HG02763 (cell line): Measurements from ENCODE around the gene MBD5.

ENCODE experiments used
- ATAC-seq: cut with Tn5 transposase; IDR thresholded peaks from one replicate; pipeline ENCODE4 v1.9.1; 2021; ENCODE audit warnings: mild to moderate bottlenecking, moderate library complexity; ENCODE audit not compliant: unreplicated experiment

The MBD5 gene

DNA sequence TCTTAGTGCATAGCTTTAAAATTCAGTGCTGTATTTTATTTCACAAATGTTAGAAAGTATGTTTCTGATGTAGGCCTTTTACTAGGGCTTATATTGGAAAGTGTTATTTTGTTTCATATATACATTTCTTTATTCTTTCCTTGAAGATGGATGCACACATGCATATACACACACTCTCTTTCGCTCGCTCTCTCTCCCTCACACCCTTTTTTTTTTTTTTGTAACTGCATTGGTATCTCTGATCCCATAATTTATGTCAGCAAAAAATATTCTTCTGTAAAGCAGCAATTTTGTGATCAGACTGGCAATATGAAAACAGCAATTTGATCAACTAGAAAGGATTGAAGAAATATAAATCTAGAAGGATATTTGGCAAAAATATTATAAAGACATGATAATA lies 2.0 kb downstream of the MBD5 start:
- ATAC-seq = no peak

DNA sequence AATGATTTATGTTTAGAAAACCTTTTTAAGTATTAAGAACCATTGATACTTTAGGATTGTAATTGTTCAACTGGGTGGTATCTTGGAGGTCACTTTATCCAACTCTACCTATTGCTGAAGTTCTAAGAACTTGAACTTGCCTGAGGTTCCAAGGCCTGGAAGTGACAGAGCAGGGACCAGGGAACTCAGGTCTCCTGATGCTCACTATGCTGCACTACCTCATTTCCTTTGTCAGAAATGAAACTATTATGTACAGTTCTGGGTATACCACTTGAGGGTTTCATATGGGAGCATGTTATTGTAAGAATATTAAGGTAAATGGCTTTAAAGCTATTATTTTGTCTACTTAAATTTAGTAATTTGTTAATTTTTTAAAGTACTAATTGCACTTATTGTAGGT lies 3.0 kb downstream of the MBD5 start:
- ATAC-seq = peak; percentile 30

DNA sequence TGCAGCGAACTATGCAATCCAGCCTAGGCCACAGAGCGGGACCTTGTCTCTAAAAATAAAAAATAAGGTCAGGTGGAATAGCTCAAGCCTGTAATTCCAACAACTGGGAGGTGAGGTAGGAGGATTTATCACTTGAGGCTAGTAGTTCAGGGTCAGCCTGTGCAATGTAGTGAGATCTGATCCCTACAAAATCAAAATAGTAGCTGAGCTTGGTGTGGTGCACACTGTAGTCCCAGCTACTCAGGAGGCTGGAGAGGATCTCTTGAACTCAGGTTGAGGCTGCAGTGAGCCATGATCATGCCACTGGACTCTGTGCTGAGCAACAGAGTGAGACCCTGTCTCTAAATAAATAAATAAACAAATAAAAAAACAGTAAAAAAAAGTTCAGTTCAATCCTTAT lies 5.7 kb downstream of the MBD5 start:
- no peak for ATAC-seq

DNA sequence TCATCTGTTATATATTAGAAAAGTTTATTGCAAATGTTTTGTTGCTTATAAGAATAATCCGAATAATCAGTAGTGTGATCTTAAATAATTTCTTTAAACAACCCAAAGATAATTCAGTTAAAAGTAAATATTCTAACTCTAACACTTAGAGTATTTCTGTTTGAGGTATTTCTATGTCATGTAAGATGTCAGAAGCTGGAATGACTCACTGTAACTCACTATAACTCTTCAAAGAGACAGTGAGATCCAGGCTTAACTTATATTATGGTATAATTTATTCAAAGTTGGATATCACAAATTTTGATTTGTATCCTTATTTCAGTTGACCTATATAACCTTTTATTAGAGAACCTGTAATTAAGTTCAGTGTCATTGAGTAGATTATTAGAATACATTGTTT lies 6.9 kb downstream of the MBD5 start:
- ATAC-seq = no peak

DNA sequence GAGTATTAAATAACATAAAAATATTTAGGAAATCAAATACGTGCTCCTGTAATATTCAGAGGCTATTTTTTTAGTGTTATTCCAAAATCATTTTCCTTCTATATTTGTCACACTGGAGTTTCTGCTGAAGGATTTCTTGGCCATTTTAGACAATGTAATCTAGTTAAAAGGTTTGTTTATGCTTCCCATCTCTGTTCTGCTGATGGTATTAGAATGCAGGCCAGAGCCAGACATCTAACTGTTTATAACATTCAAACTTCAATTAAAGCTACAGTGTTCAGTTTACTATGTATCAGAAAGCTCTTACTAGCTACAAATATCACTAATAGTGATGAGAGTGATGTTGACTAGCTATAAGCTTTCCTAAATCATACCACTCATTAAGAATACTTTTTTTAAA lies 7.9 kb downstream of the MBD5 start:
- ATAC-seq = no peak

DNA sequence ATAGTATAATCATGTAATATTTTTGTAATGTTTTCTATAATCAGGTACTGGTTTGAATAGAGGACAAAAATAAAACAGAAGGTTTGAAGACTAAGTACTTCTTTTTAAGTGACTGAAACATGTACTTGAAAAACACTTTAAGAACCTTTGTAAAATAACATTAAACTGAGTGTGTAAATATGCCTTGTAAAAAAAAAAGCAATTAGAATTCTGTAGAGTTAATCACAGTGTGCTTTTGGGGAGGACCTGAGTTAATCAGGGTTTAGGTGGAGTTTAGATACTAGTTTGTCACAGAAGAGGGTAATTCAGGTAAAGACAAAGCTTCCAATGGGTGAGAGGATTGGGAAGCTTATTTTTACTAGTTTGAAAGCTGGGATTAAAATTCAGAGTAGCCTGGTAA lies 10.3 kb downstream of the MBD5 start:
- no peak for ATAC-seq

DNA sequence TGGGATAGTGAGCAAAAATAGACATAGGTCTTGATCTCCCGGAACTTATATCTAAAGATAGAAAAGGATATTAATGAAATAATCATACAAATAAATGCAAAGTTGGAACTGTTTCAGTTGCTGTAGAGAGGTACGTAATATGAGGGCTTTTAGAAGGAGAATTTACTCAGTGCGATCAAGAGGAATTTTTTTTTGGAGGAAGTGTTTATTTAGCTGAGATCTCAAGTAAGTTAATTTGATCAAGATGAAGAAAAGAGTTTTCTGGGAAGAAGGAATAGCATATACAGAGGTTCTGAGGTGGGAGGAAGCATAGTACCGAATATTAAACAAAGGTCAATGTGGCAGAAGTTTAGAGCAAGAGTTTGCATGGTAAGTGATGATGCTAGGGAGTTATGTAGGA lies 11.3 kb downstream of the MBD5 start:
- no peak for ATAC-seq

DNA sequence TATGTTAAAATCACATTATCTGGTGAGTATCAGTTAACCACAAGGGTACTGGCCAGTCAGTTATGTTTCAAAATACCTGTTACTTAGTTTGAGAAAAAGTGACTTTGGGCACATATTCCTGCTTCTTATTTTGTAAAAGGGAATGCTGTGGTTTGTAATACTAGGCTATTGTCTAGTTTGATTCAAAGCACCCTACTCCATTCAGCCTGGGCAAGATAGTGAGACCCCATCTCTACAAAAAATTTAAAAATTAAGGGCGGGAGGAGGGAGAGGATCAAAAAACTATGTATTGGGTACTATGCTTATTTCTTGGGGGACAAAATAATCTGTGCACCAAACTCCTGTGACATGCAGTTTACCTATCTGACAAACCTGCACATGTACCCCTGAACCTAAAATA lies 18.9 kb downstream of the MBD5 start:
- ATAC-seq = no peak

DNA sequence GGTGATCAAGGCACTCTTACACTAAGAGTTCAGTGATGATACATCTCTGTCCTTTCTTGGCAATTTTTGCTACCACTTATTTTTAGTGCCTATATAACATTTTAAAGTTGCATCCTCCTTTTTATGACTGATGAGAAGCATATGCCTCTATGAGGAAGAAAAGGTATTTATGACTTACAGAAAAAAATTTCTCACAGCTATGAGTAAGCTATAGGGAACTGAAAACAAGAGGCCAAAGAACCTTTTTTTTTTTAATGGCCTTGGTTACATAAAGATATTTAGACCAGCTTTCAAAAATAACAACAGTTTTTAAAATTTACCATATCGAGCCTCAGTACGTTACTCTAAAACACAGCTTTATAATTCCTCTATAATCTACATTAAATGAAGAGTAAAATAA lies 21.3 kb downstream of the MBD5 start:
- ATAC-seq = peak; percentile 80

DNA sequence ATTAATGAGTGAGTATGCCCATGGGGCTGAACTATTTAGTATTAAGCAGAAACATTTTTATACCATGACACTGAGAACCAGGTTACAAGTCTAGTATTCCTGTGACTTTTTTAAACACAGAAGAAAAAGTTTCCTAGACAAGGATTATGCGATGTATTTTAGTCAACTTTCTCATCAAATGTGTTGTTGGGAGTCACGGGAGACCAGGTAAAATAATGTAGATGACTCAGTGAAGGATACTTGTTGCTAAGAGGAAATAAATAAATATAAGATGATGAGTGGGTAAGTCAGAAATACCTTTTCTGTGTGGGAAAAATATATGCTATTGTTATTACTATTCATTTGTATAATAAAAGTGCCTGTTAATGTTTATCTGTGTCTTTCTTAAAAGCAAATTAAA lies 23.4 kb downstream of the MBD5 start:
- ATAC-seq = no peak

DNA sequence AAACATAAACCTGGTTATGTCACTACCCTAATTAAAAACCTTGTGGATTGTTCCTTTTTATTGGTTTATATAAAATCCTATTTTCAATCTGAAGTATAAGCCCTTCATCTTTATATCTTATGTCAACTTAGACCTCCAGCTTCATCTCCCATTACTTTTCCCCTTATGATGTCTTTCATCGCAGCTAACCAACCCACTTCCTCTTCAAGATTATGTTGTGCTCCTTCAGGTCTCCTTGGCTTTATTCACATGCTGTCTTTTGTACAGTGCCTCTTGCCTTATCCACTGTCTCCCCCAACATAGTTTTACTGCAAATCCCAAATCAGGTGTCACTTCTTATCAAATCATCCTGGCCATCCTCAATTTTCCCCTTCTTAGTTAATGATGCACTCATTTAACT lies 25.9 kb downstream of the MBD5 start:
- no peak for ATAC-seq

DNA sequence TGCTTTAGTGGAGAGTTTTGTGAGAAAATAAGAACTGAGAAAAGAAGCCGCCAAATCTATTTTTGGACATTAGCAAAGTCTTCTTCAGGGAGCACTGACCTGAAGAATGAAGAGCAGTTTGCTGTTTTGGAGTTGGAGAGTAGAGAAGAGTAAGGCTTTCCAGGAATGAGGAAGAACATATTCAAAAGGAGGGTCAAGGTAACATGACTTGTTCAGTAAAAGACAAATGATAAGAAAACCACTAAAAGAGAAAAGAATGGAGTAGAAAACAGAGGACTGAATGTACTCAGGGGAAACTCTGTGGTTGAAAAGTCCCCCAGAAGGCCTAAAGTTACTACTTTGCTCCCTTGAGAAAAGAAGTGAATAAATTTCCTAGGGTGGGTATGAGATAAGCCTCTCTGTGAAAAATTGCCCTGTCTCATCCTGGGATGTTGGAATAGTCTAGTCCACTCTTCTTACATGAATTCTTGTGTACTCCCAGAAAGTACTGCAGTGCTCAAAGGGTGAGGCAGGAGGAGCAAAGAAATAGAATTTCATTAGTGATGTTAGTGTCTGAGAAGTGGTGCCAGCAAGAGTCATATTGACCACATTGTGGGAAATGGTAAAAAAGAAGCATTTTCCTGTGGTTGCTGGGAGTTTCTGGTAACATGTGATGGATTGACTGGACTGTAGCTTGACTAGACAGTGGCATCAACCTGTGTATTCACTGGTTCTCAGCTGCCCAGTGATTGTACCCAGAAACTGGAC lies 27.8 kb downstream of the MBD5 start:
- ATAC-seq = peak; percentile 60

DNA sequence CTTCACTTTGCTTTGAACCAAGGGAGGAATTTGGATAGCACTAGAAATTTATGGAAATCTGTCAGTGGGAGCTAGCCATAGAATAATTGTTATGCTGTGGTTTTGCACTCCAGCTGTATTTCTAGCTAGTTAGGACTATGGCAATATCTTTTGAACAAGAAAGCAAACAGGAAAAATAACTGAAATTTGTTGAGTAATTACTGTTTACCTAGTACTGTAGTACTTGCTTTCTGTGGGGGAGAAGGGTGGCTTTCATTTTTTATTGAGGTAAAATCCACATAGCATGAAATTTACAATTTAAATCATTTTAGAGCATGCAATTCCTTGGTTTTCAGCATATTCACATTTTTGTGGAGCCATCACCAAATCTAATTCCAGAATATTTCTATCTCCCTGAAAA lies 28.4 kb downstream of the MBD5 start:
- ATAC-seq = no peak

DNA sequence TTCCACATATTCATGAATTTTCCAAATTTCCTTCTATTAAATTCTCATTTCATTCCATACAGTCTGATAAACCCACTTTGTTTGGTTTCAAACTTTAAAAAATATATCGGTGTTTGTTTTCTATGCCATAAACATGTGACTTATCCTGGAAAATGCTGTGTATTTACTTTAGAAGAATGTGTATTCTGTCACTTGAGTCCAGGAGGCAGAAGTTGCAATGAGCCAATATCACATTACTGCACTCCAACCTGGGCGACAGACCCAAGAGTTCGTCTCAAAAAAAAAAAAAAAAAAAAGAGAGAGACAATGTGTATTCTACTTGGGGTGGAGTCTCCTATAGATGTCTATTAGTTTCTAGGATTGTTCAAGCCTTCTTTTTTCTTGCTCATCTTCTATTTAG lies 31.8 kb downstream of the MBD5 start:
- no peak for ATAC-seq

DNA sequence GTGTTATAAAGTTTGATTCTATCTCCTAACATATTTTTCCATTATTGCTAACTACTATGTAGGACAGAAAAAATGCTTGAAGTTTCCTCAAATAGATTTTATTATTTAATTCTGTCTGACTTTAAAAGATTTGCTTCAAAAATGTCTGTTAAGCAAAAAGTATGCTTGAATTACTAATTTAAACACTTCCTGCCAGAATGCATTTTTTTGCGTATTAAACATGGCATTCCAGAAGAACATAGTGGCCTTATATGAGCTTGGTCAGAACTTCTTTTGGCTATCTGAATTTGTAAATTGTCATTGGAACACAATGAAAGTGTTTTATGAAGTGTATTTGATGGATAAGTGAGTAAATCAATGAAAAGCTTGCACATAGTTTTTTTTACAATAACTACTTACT lies 37.8 kb downstream of the MBD5 start:
- ATAC-seq = no peak

DNA sequence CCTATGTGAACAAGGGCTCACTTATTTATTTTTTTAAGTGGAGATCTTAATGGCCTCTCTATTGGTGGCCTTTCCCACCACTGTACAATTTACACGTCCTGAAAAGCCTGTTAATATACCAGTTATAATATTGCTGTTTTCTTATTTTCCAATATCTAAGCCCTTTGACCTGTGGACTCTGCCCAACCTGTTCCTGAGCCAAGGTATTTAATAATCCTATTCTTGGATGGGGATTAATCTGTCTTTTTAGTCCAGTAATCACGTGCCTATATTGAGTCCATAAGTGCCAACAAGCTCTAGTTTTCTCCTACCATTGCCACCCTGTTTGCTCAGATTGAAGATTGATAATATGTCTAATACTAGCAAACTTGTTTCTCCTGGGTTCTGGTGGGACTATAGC lies 42.7 kb downstream of the MBD5 start:
- ATAC-seq = no peak

DNA sequence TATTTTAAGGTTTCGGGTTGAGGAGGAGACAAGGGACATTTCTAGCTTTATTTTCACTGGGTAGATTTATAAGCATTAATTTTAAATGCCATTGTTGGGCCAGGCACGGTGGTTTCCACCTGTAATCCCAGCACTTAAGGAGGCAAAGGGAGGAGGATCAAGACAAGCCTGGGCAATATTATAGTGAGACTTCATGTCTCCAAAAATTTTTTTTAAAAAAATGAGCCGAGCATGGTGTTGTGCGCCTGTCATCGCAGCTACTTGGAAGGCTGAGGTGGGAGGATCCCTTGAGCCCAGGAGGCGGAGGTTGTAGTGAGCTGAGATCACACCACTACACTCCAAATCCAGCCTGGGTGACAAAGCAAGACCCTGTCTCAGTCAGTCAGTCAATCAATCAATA lies 45.0 kb downstream of the MBD5 start:
- ATAC-seq = no peak

DNA sequence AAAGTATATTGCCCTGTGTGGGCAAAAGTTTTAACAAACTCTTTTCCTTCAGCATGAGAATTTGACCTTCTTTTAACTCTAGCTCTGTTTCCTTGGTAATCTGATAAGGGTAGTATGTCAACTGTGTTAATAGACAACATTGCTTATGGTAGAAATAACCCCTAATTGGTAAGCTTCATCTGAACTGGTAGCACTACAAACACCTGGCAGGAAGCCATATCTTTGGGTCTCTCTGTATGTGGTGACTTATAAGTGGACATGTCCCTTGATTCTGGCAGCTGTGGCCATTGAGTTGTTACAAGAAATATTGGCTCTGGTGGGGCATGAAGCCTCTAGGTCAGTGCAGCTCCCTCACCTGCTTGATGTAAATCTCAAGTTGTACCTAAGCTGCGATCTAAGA lies 46.9 kb downstream of the MBD5 start:
- ATAC-seq = no peak

DNA sequence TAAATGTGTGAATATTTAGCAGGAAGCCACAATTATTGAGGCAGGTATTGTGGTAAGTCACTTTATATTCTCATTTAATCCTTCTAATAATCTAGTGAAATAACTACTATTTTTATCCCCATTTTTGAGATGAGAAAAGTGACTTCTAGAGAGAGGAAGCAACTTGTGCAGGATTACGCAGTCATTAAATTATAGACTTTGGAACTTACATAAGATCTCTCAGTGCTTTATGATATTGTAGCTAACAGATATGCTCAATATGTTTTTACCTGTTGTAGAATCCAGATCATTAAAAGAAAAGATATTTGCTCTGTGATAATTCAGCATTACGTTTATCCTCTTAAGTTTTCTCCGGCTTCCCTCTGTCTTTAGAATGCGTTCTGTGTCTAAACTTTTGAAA lies 50.5 kb downstream of the MBD5 start:
- ATAC-seq = no peak

DNA sequence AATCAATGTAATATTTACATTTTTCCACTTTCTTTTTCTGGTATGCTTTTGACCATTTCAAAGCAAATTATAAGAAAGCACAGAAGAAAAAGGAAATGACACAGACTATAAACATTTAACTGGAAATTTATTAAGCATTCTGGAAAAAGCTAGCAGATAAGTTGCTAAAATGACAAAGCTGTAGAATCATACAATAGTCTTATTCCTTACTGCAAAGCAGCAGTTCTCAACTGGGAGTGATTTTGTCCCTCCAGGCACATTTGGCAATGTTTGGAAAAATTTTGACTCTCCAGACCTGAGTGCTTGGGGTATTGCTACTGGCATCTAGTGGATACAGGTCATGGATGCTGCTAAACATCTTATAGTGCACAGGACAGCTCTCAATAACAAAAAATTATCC lies 75.1 kb downstream of the MBD5 start:
- no peak for ATAC-seq

DNA sequence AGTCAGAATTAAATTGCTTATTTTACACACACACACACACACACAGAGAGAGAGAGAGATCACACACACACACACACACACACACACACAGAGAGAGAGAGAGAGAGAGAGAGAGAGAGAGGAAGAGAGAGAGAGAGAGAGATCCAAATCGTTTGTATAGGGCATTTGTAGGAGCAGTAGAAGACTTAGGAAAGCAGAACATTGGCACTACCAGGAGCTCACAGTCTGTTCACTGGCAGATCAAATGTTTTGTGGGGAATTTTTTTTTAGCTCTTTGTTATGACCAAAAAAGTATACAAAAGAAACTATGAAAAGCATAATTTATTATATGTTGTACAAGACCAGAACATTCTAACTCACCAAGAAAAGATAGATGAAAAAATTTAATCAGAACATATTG lies 81.8 kb downstream of the MBD5 start:
- no peak for ATAC-seq

DNA sequence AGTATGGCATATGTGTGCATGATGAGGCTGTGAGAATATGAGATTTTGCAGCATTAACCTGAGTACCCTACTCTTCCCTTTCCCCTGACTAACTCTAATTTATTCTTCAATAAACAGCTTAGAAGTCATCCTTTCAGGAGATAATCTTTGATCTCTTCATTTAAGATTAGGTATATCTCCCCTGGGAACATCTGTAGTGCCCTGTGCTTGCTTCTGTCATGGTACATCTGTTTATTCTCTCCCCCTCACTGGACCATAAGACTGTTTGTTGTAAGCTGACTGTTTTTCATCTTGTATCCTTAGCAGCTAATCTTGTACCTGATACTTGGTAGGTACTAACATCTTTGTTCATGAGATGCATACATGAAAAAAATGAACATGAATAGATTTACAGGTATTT lies 83.1 kb downstream of the MBD5 start:
- no peak for ATAC-seq

DNA sequence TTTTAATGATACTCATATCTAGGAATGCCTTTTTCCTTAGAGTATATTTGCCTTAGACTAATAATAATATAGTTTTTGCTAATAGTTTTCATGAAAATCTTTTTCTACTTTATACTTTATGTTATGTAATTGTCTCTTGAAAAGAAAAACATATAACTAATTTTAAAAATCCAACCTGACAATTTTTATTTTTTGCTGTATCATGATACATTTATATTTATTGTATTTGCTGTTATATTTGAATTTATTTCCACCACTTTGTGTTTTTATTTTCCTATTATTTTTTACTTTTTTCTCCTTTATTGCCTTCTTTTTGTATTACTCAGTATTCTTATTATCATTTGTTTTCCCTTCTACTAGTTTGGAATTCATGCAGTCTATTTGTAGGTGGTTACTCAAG lies 85.4 kb downstream of the MBD5 start:
- no peak for ATAC-seq

DNA sequence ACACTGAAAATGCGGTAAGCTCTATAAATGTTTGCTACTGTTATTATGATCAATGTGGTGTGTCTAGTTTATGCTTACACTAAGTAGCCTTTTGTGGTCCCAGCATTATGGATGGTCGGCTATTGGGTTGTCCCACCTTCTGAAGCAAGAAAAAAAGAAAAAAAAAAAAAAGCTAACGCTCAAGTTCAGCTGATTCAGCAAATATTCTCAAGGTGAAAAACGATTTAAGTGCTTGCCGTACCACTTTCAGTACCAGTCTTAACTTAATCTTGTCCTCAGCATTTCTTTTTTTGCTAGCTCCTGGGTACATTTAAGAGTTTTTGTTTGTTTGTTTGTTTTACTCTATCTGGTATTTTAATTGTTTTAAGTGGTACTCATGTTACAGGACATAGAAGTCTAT lies 87.5 kb downstream of the MBD5 start:
- ATAC-seq = no peak
